SK-N-MC (cell line): ENCODE results near the gene DIAPH1.

ENCODE experiments used
- EZH2 ChIP-seq: fragments of 200-600 bp; sonication (generic); IDR thresholded peaks from one replicate; pipeline ENCODE4 v1.6.1; 2017; ENCODE audit warnings: antibody characterized with exemption
- FOXP2 ChIP-seq: optimal IDR thresholded peaks from 2 replicates; pipeline ENCODE3; 2011; ENCODE audit warnings: mild to moderate bottlenecking, moderate library complexity; ENCODE audit not compliant: insufficient read depth; ENCODE audit errors: extremely low read length, control extremely low read depth
- POLR2AphosphoS5 ChIP-seq: IDR thresholded peaks from 2 replicates; pipeline ENCODE4 v1.6.1; 2012; ENCODE audit warnings: mild to moderate bottlenecking, low read depth, low read length, borderline replicate concordance

- no peak for TF ChIP-seq EZH2
- TF ChIP-seq POLR2AphosphoS5: no peak
- TF ChIP-seq FOXP2: no peak
Measured at GRCh38 chr5:141476132-141476911, 142.5 kb downstream of the DIAPH1 start.
